H9 (cell line): ENCODE data around the gene MVP. TPM values are rescaled to one million over a fixed set of nuclear protein-coding genes. Genes with fewer than 3 reads are reported as not detected.

Experiments
- DNase-seq: peaks from one replicate; pipeline ENCODE4 v3.0.0-alpha.2; 2017
- H2AFZ ChIP-seq: one replicate; pipeline ENCODE4 v1.6.1; 2013; ENCODE audit warnings: mild to moderate bottlenecking, low read length, control low read depth, moderate library complexity
- H2AK5ac ChIP-seq: 2 replicates; pipeline ENCODE4 v1.6.1; 2013; ENCODE audit warnings: low read length, control low read depth, mixed read lengths; ENCODE audit not compliant: insufficient read length
- H2BK120ac ChIP-seq: one replicate; pipeline ENCODE4 v1.6.1; 2013; ENCODE audit warnings: low read depth, mild to moderate bottlenecking, low read length, control low read depth, inconsistent platforms; ENCODE audit not compliant: poor library complexity, severe bottlenecking
- H2BK12ac ChIP-seq: 2 replicates; pipeline ENCODE4 v1.6.1; 2013; ENCODE audit warnings: low read length, control low read depth, mixed read lengths, low read depth; ENCODE audit not compliant: insufficient read length
- H2BK15ac ChIP-seq: 2 replicates; pipeline ENCODE4 v1.6.1; 2013; ENCODE audit warnings: low read depth, low read length, control low read depth
- H2BK20ac ChIP-seq: one replicate; pipeline ENCODE4 v1.6.1; 2013; ENCODE audit warnings: low read depth, mild to moderate bottlenecking, low read length, control low read depth, inconsistent platforms; ENCODE audit not compliant: poor library complexity, severe bottlenecking
- H2BK5ac ChIP-seq: 2 replicates; pipeline ENCODE4 v1.6.1; 2013; ENCODE audit warnings: low read length, control low read depth, mixed read lengths; ENCODE audit not compliant: insufficient read length
- H3K14ac ChIP-seq: 2 replicates; pipeline ENCODE4 v1.6.1; 2013; ENCODE audit warnings: low read length, control low read depth; ENCODE audit not compliant: insufficient read depth
- H3K18ac ChIP-seq: 2 replicates; pipeline ENCODE4 v1.6.1; 2013; ENCODE audit warnings: low read depth, mild to moderate bottlenecking, mixed read lengths, low read length, control low read depth; ENCODE audit not compliant: insufficient read length
- H3K23ac ChIP-seq: 2 replicates; pipeline ENCODE4 v1.6.1; 2013; ENCODE audit warnings: low read length, control low read depth, mixed read lengths, low read depth; ENCODE audit not compliant: insufficient read length
- H3K23me2 ChIP-seq: 2 replicates; pipeline ENCODE4 v1.6.1; 2013; ENCODE audit warnings: low read depth, mild to moderate bottlenecking, mixed read lengths, low read length, control low read depth; ENCODE audit not compliant: insufficient read length, poor library complexity, severe bottlenecking
- H3K27ac ChIP-seq: 2 replicates; pipeline ENCODE4 v1.5.1; 2013; ENCODE audit warnings: low read length, control low read depth, mixed read lengths, low read depth; ENCODE audit not compliant: insufficient read length
- H3K27me3 ChIP-seq: 2 replicates; pipeline ENCODE4 v1.6.1; 2013; ENCODE audit warnings: low read length, control low read depth, inconsistent platforms; ENCODE audit not compliant: insufficient read depth
- H3K4ac ChIP-seq: 2 replicates; pipeline ENCODE4 v1.6.1; 2013; ENCODE audit warnings: low read depth, mild to moderate bottlenecking, control low read depth, inconsistent platforms, low read length, moderate library complexity
- H3K4me1 ChIP-seq: 2 replicates; pipeline ENCODE4 v1.6.1; 2013; ENCODE audit warnings: low read length, control low read depth, inconsistent platforms; ENCODE audit not compliant: insufficient read depth
- H3K4me2 ChIP-seq: 2 replicates; pipeline ENCODE4 v1.6.1; 2013; ENCODE audit warnings: low read length, control low read depth, mixed read lengths; ENCODE audit not compliant: insufficient read length, insufficient read depth
- H3K56ac ChIP-seq: 2 replicates; pipeline ENCODE4 v1.6.1; 2013; ENCODE audit warnings: low read depth, mild to moderate bottlenecking, mixed read lengths, low read length, control low read depth; ENCODE audit not compliant: insufficient read length
- H3K79me1 ChIP-seq: 2 replicates; pipeline ENCODE4 v1.6.1; 2013; ENCODE audit warnings: low read depth, mild to moderate bottlenecking, moderate library complexity, low read length, control low read depth, inconsistent platforms; ENCODE audit not compliant: insufficient read depth, poor library complexity, severe bottlenecking
- H3K79me2 ChIP-seq: 2 replicates; pipeline ENCODE4 v1.6.1; 2013; ENCODE audit warnings: low read length, control low read depth, inconsistent platforms; ENCODE audit not compliant: insufficient read depth
- H3K9ac ChIP-seq: 2 replicates; pipeline ENCODE4 v1.6.1; 2013; ENCODE audit warnings: low read length, control low read depth, mixed read lengths; ENCODE audit not compliant: insufficient read length; ENCODE audit errors: extremely low read depth
- H3K9me3 ChIP-seq: one replicate; pipeline ENCODE4 v1.6.1; 2013; ENCODE audit warnings: low read depth, low read length, inconsistent platforms; ENCODE audit not compliant: control insufficient read depth
- H3T11ph ChIP-seq: one replicate; pipeline ENCODE4 v1.6.1; 2013; ENCODE audit warnings: mild to moderate bottlenecking, low read length, control low read depth, inconsistent platforms
- H4K20me1 ChIP-seq: one replicate; pipeline ENCODE4 v1.6.1; 2013; ENCODE audit not compliant: control insufficient read depth, insufficient read length, insufficient read depth
- H4K5ac ChIP-seq: 2 replicates; pipeline ENCODE4 v1.6.1; 2013; ENCODE audit warnings: low read depth, mild to moderate bottlenecking, mixed read lengths, low read length, control low read depth; ENCODE audit not compliant: insufficient read length
- H4K8ac ChIP-seq: replicated peaks from 2 replicates; pipeline ENCODE4 v1.6.1; 2013; ENCODE audit warnings: low read length, control low read depth, mixed read lengths, low read depth; ENCODE audit not compliant: insufficient read length
- H4K91ac ChIP-seq: 2 replicates; pipeline ENCODE4 v1.6.1; 2013; ENCODE audit warnings: low read depth, mild to moderate bottlenecking, moderate library complexity, mixed read lengths, low read length, control low read depth; ENCODE audit not compliant: insufficient read length
- H3K27ac Mint-ChIP-seq, 3 experiments: 2 replicates in 2 of 3; 3 replicates in 1 of 3; pipeline ENCODE4 v1.8.0; 2020 to 2021; ENCODE audit warnings: mixed read lengths in 3 of 3, mild to moderate bottlenecking in 1 of 3, moderate library complexity in 1 of 3
- H3K27me3 Mint-ChIP-seq: 2 replicates; pipeline ENCODE4 v1.8.0; 2021; ENCODE audit warnings: low read depth, mild to moderate bottlenecking, moderate library complexity, mixed read lengths
- H3K36me3 Mint-ChIP-seq, 3 experiments: 2 replicates in 2 of 3; 3 replicates in 1 of 3; pipeline ENCODE4 v1.8.0; 2020 to 2021; ENCODE audit warnings: low read depth in 3 of 3, mixed read lengths in 3 of 3; ENCODE audit not compliant: insufficient read depth in 1 of 3
- H3K4me1 Mint-ChIP-seq, 2 experiments: 2 replicates each; pipeline ENCODE4 v1.8.0; 2020; ENCODE audit warnings: mixed read lengths in 2 of 2
- H3K4me3 Mint-ChIP-seq, 2 experiments: 2 replicates in 1 of 2; 3 replicates in 1 of 2; pipeline ENCODE4 v1.8.0; 2020 to 2021; ENCODE audit warnings: mild to moderate bottlenecking in 2 of 2, mixed read lengths in 2 of 2, moderate library complexity in 1 of 2
- H3K9me3 Mint-ChIP-seq, 2 experiments: 2 replicates in 1 of 2; 3 replicates in 1 of 2; pipeline ENCODE4 v1.8.0; 2020; ENCODE audit warnings: mild to moderate bottlenecking in 2 of 2, mixed read lengths in 2 of 2, moderate library complexity in 1 of 2
- CTCF ChIP-seq: fragments of 200-600 bp; sonication (generic); conservative IDR thresholded peaks from 3 replicates; pipeline ENCODE4 v1.8.0; 2021; ENCODE audit warnings: antibody characterized with exemption, mild to moderate bottlenecking
- WGBS: extraction: QIAGEN DNeasy Blood & Tissue Kit; methylation state at CpG from one replicate; pipeline ENCODE4 v1.1.7; 2013; ENCODE audit warnings: missing lambda C conversion rate, low lambda C conversion rate, mixed read lengths; ENCODE audit not compliant: insufficient read length; ENCODE audit errors: extremely low coverage; 5-methylcytosine and 5-hydroxymethylcytosine counted together
- total RNA-seq: library from RNA; stranded (reverse); gene quantifications from 2 replicates; pipeline ENCODE4 v1.2.1, GENCODE V29; 2021

The MVP gene
- total RNA-seq, 1 experiment from 2014 or later, result 3.1 TPM

DNA sequence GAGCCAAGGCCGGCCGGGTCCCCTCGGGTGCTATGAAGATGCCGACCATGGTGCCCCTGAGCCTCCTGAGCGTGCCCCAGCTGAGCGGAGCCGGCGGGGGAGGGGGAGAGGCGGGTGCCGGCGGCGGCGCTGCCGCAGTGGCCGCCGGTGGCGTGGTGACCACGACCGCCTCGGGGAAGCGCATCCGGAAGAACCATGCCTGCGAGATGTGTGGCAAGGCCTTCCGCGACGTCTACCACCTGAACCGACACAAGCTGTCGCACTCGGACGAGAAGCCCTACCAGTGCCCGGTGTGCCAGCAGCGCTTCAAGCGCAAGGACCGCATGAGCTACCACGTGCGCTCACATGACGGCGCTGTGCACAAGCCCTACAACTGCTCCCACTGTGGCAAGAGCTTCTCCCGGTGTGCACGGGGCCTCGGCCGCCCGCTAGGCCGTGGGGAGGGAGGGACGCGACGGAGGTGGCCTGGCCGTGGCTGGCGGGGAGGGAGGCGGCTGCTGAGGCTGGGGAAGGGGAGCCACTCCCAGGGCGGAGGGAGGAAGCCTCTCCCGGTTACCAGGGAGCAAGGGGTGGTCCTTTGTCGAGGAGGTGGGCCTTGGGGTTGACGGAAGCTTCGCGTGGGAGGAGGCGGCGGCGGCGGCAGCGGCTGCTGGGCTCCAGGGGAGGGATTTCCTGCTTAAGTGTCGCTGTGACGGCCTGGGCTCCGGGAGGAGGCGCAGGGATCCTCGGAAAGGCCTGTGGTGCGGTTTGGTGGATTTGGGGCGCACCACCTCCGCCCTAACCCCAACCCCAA is 12.6 kb upstream of the MVP start:
- no peak overlapping the region for H2BK15ac ChIP-seq
- peak overlapping the region; percentile 85 for H3K4me3 Mint-ChIP-seq
- peak overlapping the region; percentile 29 for H3K18ac ChIP-seq
- H4K91ac ChIP-seq, result no peak overlapping the region
- no peaks in the 10 kb centered on the region; the same call in 1 of the 2 replicates for H3K4me1 ChIP-seq
- H3K56ac ChIP-seq, result no peak overlapping the region
- no peak overlapping the region for H2BK20ac ChIP-seq
- no peak overlapping the region for H2AK5ac ChIP-seq
- H3K27ac Mint-ChIP-seq, result peak overlapping the region; percentile 83 to 94 (median 91)
- H3K9ac ChIP-seq, result peak overlapping the region; percentile 27
- H3K27ac ChIP-seq, result no peak overlapping the region
- H3K14ac ChIP-seq, result peak overlapping the region; percentile 4
- peak overlapping the region; percentile 85 for H3K4me2 ChIP-seq
- peak; percentile 55 for TF ChIP-seq CTCF
- no peak overlapping the region for H2AFZ ChIP-seq
- WGBS, result no CpG with 5 or more reads among the region's 69 CpGs
- no peaks in the 10 kb centered on the region for H4K20me1 ChIP-seq
- H4K5ac ChIP-seq, result no peak overlapping the region
- H3K9me3 Mint-ChIP-seq, result no peaks in the 10 kb centered on the region; a peak in 1 of 5 replicates
- H2BK120ac ChIP-seq, result no peak overlapping the region
- peaks cover 2% of the 10 kb centered on the region; the same call in 1 of the 2 replicates for H3K79me2 ChIP-seq
- peaks cover 33% of the 10 kb centered on the region for H3K23me2 ChIP-seq
- H3K36me3 Mint-ChIP-seq, result peaks cover 14 to 52% (median 27%) of the 10 kb centered on the region in 3 experiments
- H3K9me3 ChIP-seq, result no peaks in the 10 kb centered on the region
- H4K8ac ChIP-seq, result no peak overlapping the region
- H3K4me1 Mint-ChIP-seq, result peaks cover 47 to 57% of the 10 kb centered on the region in 2 experiments
- no peak overlapping the region for H3K4ac ChIP-seq
- peak; percentile 88 for DNase-seq
- H3K79me1 ChIP-seq, result no peaks in the 10 kb centered on the region
- peaks cover 1% of the 10 kb centered on the region for H3K27me3 Mint-ChIP-seq
- no peak overlapping the region for H2BK12ac ChIP-seq
- no peak overlapping the region for H2BK5ac ChIP-seq
- no peaks in the 10 kb centered on the region for H3K27me3 ChIP-seq
- no peak overlapping the region for H3K23ac ChIP-seq
- H3T11ph ChIP-seq, result no peak overlapping the region
